DND-41 (cell line): ENCODE measurements around the gene CPZ.

Source experiments
- ATAC-seq: fragments of 200-7000 bp; cut with Tn5 transposase; 3 replicates; pipeline ENCODE4 v1.9.1; 2021; ENCODE audit warnings: low read depth; ENCODE audit not compliant: insufficient read depth
- DNase-seq: peaks from one replicate; pipeline ENCODE4 v3.0.0-alpha.2; 2020
- H2AFZ ChIP-seq: 2 replicates; pipeline ENCODE4 v1.6.0; 2012; ENCODE audit warnings: low read depth, low read length
- H3K27ac ChIP-seq: 2 replicates; pipeline ENCODE4 v1.5.1; 2012; ENCODE audit warnings: low read length, inconsistent platforms
- H3K27me3 ChIP-seq: fragments of 200-600 bp; sonication (generic); 2 replicates; pipeline ENCODE4 v1.6.0; 2012; ENCODE audit warnings: low read length, mild to moderate bottlenecking, inconsistent platforms; ENCODE audit not compliant: insufficient read depth, poor library complexity
- H3K36me3 ChIP-seq: 2 replicates; pipeline ENCODE4 v1.5.1; 2012; ENCODE audit warnings: low read length, inconsistent platforms; ENCODE audit not compliant: insufficient read depth
- H3K4me1 ChIP-seq: 2 replicates; pipeline ENCODE4 v1.5.1; 2012; ENCODE audit warnings: mild to moderate bottlenecking, low read length; ENCODE audit not compliant: insufficient read depth
- H3K4me2 ChIP-seq: 2 replicates; pipeline ENCODE4 v1.6.0; 2012; ENCODE audit warnings: mild to moderate bottlenecking, moderate library complexity, low read length, inconsistent platforms; ENCODE audit not compliant: insufficient read depth
- H3K4me3 ChIP-seq, 2 experiments: fragments of 200-600 bp in 1 of 2; shearing (Covaris generic) in 1 of 2; 2 replicates each; pipeline ENCODE4 v1.5.1; 2012 to 2016; ENCODE audit warnings: inconsistent platforms in 2 of 2, low read length in 2 of 2, mild to moderate bottlenecking in 2 of 2, low read depth in 1 of 2, moderate library complexity in 1 of 2
- H3K79me2 ChIP-seq: 2 replicates; pipeline ENCODE4 v1.6.0; 2012; ENCODE audit warnings: low read length, inconsistent platforms; ENCODE audit not compliant: insufficient read depth
- H3K9ac ChIP-seq: 2 replicates; pipeline ENCODE4 v1.6.0; 2012; ENCODE audit warnings: low read depth, mild to moderate bottlenecking, inconsistent platforms, low read length, moderate library complexity
- H3K9me3 ChIP-seq: 2 replicates; pipeline ENCODE4 v1.5.1; 2012; ENCODE audit warnings: low read length, moderate library complexity, mild to moderate bottlenecking, inconsistent platforms; ENCODE audit not compliant: insufficient read depth, severe bottlenecking
- H4K20me1 ChIP-seq: 2 replicates; pipeline ENCODE4 v1.6.0; 2012; ENCODE audit warnings: low read length; ENCODE audit not compliant: insufficient read depth
- CTCF ChIP-seq: IDR thresholded peaks from 2 replicates; pipeline ENCODE4 v1.5.1; 2012; ENCODE audit warnings: borderline replicate concordance, low read length, moderate library complexity, mild to moderate bottlenecking; ENCODE audit not compliant: poor library complexity, severe bottlenecking; ENCODE audit errors: extremely low read depth
- EZH2 ChIP-seq: IDR thresholded peaks from 3 replicates; pipeline ENCODE4 v1.6.1; 2012; ENCODE audit warnings: borderline replicate concordance, low read depth, mild to moderate bottlenecking, moderate library complexity, low read length, inconsistent platforms; ENCODE audit not compliant: severe bottlenecking

The CPZ gene

GRCh38 chr4:8647094-8647570 lies 54.6 kb downstream of the CPZ start:
- no peaks in the 10 kb centered on the region for H3K9me3 ChIP-seq
- no peaks in the 10 kb centered on the region for H3K36me3 ChIP-seq
- no peaks in the 10 kb centered on the region; the same call in 1 of the 2 replicates for H4K20me1 ChIP-seq
- H3K27me3 ChIP-seq = peaks cover 3% of the 10 kb centered on the region
- H3K27ac ChIP-seq = no peak overlapping the region
- H3K79me2 ChIP-seq = no peaks in the 10 kb centered on the region
- H3K4me3 ChIP-seq = no peak overlapping the region
- DNase-seq = no peak
- no peak overlapping the region for H3K9ac ChIP-seq
- no peak for TF ChIP-seq CTCF
- no peak for TF ChIP-seq EZH2
- ATAC-seq = no peak
- no peak overlapping the region for H2AFZ ChIP-seq
- H3K4me2 ChIP-seq = no peak overlapping the region
- no peaks in the 10 kb centered on the region for H3K4me1 ChIP-seq

DNA sequence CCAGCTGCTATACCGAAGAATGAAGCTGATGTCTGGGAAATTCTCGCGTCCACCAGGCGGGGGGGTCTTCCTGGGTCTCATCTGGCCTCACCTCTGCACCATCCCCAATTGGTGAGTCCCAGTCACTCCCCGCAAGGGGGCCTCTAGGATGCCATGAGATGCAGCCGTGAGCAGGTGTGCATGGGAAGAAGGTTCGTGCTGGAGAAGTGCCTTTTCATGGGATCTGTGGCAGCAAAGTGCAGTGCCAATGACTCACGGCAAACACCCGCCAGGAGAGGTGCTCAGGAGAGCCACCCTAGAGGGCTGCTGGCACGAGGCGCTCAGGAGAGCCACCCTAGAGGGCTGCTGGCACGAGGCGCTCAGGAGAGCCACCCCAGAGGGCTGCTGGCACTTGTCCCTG lies 55.1 kb downstream of the CPZ start:
- H3K9me3 ChIP-seq = no peaks in the 10 kb centered on the region
- no peak overlapping the region for H2AFZ ChIP-seq
- ATAC-seq (no peak), DNase-seq (no peak)
- TF ChIP-seq CTCF (no peak), EZH2 (no peak)
- H3K4me1 ChIP-seq = no peaks in the 10 kb centered on the region
- H3K27ac ChIP-seq = no peak overlapping the region
- no peak overlapping the region for H3K4me2 ChIP-seq
- no peaks in the 10 kb centered on the region; the same call in 1 of the 2 replicates for H4K20me1 ChIP-seq
- H3K79me2 ChIP-seq = no peaks in the 10 kb centered on the region
- no peaks in the 10 kb centered on the region for H3K36me3 ChIP-seq
- H3K27me3 ChIP-seq = peaks cover 3% of the 10 kb centered on the region
- H3K4me3 ChIP-seq = no peak overlapping the region
- no peak overlapping the region for H3K9ac ChIP-seq

DNA sequence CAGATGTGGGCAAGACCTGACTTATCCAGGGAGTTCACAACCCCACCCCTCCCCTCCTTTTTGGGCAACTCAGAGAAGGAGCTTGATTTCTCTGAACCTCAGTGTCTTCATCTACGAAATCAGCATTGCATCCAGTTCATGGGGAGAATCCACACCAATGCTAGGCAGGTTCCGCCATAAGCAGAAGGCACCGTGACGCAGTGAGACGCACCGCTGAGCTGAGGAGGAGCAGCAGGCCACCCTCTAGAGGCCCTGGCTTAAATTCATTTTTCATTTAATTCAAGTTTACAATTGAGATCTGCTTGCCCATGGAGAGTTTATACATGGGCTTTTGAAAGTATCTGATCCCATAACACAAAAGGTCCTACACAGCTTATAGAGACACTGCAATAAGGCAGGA lies 55.7 kb downstream of the CPZ start:
- H3K4me1 ChIP-seq = no peaks in the 10 kb centered on the region
- H3K9me3 ChIP-seq = no peaks in the 10 kb centered on the region
- H4K20me1 ChIP-seq = no peaks in the 10 kb centered on the region; the same call in 1 of the 2 replicates
- H3K4me2 ChIP-seq = no peak overlapping the region
- DNase-seq (no peak), ATAC-seq (no peak)
- H3K79me2 ChIP-seq = no peaks in the 10 kb centered on the region
- TF ChIP-seq CTCF (no peak), EZH2 (no peak)
- no peak overlapping the region for H3K9ac ChIP-seq
- no peak overlapping the region for H2AFZ ChIP-seq
- no peak overlapping the region for H3K27ac ChIP-seq
- peaks cover 3% of the 10 kb centered on the region for H3K27me3 ChIP-seq
- H3K36me3 ChIP-seq = no peaks in the 10 kb centered on the region
- H3K4me3 ChIP-seq = no peak overlapping the region
